ENCODE results near the gene PIGU. TPM values are rescaled to one million over a fixed set of nuclear protein-coding genes. Genes with fewer than 3 reads are reported as not detected.
"Not testable (repeated sequence)": the region's sequence is repeated elsewhere in the genome, so short reads cannot be mapped to it uniquely, and the experiment has no call there.

Gene PIGU
- total and polyA plus RNA-seq, 7 experiments from 2014 or later, result 8.6 to 34.5 (median 16.7) TPM

DNA sequence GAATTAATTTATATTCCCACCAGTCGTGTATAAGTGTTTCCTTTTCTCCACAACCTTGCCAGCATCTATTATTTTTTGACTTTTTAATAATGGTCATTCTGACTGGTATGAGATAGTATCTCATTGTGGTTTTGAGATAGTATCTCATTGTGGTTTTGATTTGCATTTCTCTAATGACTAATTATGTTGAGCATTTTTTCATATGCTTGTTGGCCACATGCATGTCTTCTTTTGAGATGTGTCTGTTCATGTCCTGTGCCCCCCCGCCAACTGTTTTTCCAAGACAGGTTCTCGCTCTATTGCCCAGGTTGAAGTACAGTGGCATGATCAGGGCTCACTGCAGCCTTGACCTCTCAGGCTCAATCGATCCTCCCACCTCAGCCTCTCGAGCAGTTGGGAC lies 15.1 kb downstream of the PIGU start:
- intact Hi-C loops (cut with micrococcal nuclease); CTCF ChIA-PET; H3K9me3 Mint-ChIP-seq; H3K9me3 ChIP-seq (ENCODE audit: control insufficient read depth in 2 of 3, low read length in 3 of 3); POLR2A ChIA-PET; H3K27ac ChIP-seq (ENCODE audit: low read depth, low read length); H3K4me1 Mint-ChIP-seq; H3K4me3 Mint-ChIP-seq; DNase-seq; H3K36me3 ChIP-seq (ENCODE audit: control insufficient read depth in 2 of 3, insufficient read depth in 3 of 3, low read length in 3 of 3); H3K4me1 ChIP-seq (ENCODE audit: control insufficient read depth in 2 of 2, insufficient read depth in 2 of 2, low read length in 2 of 2); H3K4me3 ChIP-seq (ENCODE audit: low read length); H3K27me3 Mint-ChIP-seq; ATAC-seq; H3K27me3 ChIP-seq (ENCODE audit: control insufficient read depth in 2 of 2, insufficient read depth in 2 of 2, low read length in 2 of 2): not testable (repeated sequence)
- Mint-ChIP-seq H3K27ac (peak overlapping the region in 1 of 9 donors; percentile 67), H3K36me3 (peaks cover 0 to 12% (median 4%) of the 10 kb centered on the region in 5 donors)

DNA sequence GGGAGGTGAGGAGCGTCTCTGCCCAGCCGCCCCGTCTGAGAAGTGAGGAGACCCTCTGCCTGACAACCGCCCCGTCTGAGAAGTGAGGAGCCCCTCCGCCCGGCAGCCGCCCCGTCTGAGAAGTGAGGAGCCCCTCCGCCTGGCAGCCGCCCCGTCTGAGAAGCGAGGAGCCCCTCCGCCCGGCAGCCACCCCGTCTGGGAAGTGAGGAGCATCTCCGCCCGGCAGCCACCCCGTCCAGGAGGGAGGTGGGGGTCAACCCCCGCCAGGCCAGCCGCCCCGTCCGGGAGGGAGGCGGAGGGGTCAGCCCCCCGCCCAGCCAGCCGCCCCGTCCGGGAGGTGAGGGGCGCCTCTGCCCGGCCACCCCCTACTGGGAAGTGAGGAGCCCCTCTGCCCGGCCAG lies 18.2 kb downstream of the PIGU start:
- H3K4me1 Mint-ChIP-seq; H3K4me1 ChIP-seq (ENCODE audit: control insufficient read depth in 2 of 2, insufficient read depth in 2 of 2, low read length in 2 of 2); H3K4me3 Mint-ChIP-seq; DNase-seq; H3K27me3 Mint-ChIP-seq; H3K4me3 ChIP-seq (ENCODE audit: low read length); H3K27ac Mint-ChIP-seq; H3K9me3 Mint-ChIP-seq; intact Hi-C loops (cut with micrococcal nuclease); POLR2A ChIA-PET; H3K27ac ChIP-seq (ENCODE audit: low read depth, low read length); H3K27me3 ChIP-seq (ENCODE audit: control insufficient read depth in 2 of 2, insufficient read depth in 2 of 2, low read length in 2 of 2); ATAC-seq; CTCF ChIA-PET; H3K36me3 ChIP-seq (ENCODE audit: control insufficient read depth in 2 of 3, insufficient read depth in 3 of 3, low read length in 3 of 3); H3K9me3 ChIP-seq (ENCODE audit: control insufficient read depth in 2 of 3, low read length in 3 of 3): not testable (repeated sequence)
- peaks cover 0 to 11% (median 4%) of the 10 kb centered on the region in 5 donors for H3K36me3 Mint-ChIP-seq

GRCh38 chr20:34654207-34654744 lies 22.6 kb downstream of the PIGU start:
- intact Hi-C loops (cut with micrococcal nuclease), result no loop called here
- H3K27ac ChIP-seq (ENCODE audit: low read depth, low read length), result no peak overlapping the region
- H3K27me3 Mint-ChIP-seq, result no peaks in the 10 kb centered on the region
- no peaks in the 10 kb centered on the region for H3K27me3 ChIP-seq (ENCODE audit: control insufficient read depth in 2 of 2, insufficient read depth in 2 of 2, low read length in 2 of 2)
- no peak for ATAC-seq
- peaks cover 0 to 10% (median 0%) of the 10 kb centered on the region in 3 experiments for H3K36me3 ChIP-seq (ENCODE audit: control insufficient read depth in 2 of 3, insufficient read depth in 3 of 3, low read length in 3 of 3)
- no peaks in the 10 kb centered on the region for H3K9me3 ChIP-seq (ENCODE audit: control insufficient read depth in 2 of 3, low read length in 3 of 3)
- peaks cover 0 to 37% (median 17%) of the 10 kb centered on the region in 5 donors for H3K36me3 Mint-ChIP-seq
- POLR2A ChIA-PET, result interaction anchor here (0.6 kb wide), 1 partner anchor 165 kb away, joined by 3 read pairs; no protein-coding TSS in a partner anchor
- H3K9me3 Mint-ChIP-seq, result no peaks in the 10 kb centered on the region
- H3K27ac Mint-ChIP-seq, result no peak overlapping the region
- CTCF ChIA-PET, result interaction anchor here (0.6 kb wide), 1 partner anchor 634 kb away, joined by 3 read pairs; no protein-coding TSS in a partner anchor
- no peak overlapping the region for H3K4me3 Mint-ChIP-seq
- H3K4me3 ChIP-seq (ENCODE audit: low read length), result no peak overlapping the region
- no peaks in the 10 kb centered on the region for H3K4me1 Mint-ChIP-seq
- DNase-seq, result no peak
- H3K4me1 ChIP-seq (ENCODE audit: control insufficient read depth in 2 of 2, insufficient read depth in 2 of 2, low read length in 2 of 2), result no peaks in the 10 kb centered on the region

GRCh38 chr20:34651200-34651599 lies 25.7 kb downstream of the PIGU start:
- H3K27me3 Mint-ChIP-seq, result no peaks in the 10 kb centered on the region
- no peak for DNase-seq
- H3K4me3 Mint-ChIP-seq, result no peak overlapping the region
- peak overlapping the region in 1 of 9 donors; percentile 16 for H3K27ac Mint-ChIP-seq
- H3K9me3 Mint-ChIP-seq, result no peaks in the 10 kb centered on the region
- Histone ChIP-seq H3K4me1 (ENCODE audit: control insufficient read depth in 2 of 2, insufficient read depth in 2 of 2, low read length in 2 of 2) (no peaks in the 10 kb centered on the region), H3K27ac (ENCODE audit: low read depth, low read length) (no peak overlapping the region), H3K36me3 (ENCODE audit: control insufficient read depth in 2 of 3, insufficient read depth in 3 of 3, low read length in 3 of 3) (peaks cover 0 to 10% (median 0%) of the 10 kb centered on the region in 3 experiments), H3K27me3 (ENCODE audit: control insufficient read depth in 2 of 2, insufficient read depth in 2 of 2, low read length in 2 of 2) (no peaks in the 10 kb centered on the region), H3K4me3 (ENCODE audit: low read length) (no peak overlapping the region), H3K9me3 (ENCODE audit: control insufficient read depth in 2 of 3, low read length in 3 of 3) (no peaks in the 10 kb centered on the region)
- intact Hi-C loops (cut with micrococcal nuclease), result no loop called here
- peaks cover 0 to 34% (median 17%) of the 10 kb centered on the region in 5 donors for H3K36me3 Mint-ChIP-seq
- POLR2A ChIA-PET, result no interaction called here
- ATAC-seq, result no peak
- CTCF ChIA-PET, result no interaction called here
- no peaks in the 10 kb centered on the region for H3K4me1 Mint-ChIP-seq

GRCh38 chr20:34647737-34648136 lies 29.2 kb downstream of the PIGU start:
- Histone ChIP-seq H3K27ac (ENCODE audit: low read depth, low read length) (no peak overlapping the region), H3K9me3 (ENCODE audit: control insufficient read depth in 2 of 3, low read length in 3 of 3) (no peaks in the 10 kb centered on the region), H3K36me3 (ENCODE audit: control insufficient read depth in 2 of 3, insufficient read depth in 3 of 3, low read length in 3 of 3) (peaks cover 0 to 17% (median 5%) of the 10 kb centered on the region in 3 experiments), H3K27me3 (ENCODE audit: control insufficient read depth in 2 of 2, insufficient read depth in 2 of 2, low read length in 2 of 2) (no peaks in the 10 kb centered on the region), H3K4me3 (ENCODE audit: low read length) (no peak overlapping the region), H3K4me1 (ENCODE audit: control insufficient read depth in 2 of 2, insufficient read depth in 2 of 2, low read length in 2 of 2) (no peaks in the 10 kb centered on the region)
- Mint-ChIP-seq H3K4me1 (no peaks in the 10 kb centered on the region), H3K9me3 (no peaks in the 10 kb centered on the region), H3K4me3 (no peak overlapping the region), H3K36me3 (peaks cover 0 to 39% (median 8%) of the 10 kb centered on the region in 5 donors), H3K27me3 (no peaks in the 10 kb centered on the region), H3K27ac (no peak overlapping the region)
- intact Hi-C loops (cut with micrococcal nuclease), result no loop called here
- CTCF ChIA-PET, result no interaction called here
- no peak for ATAC-seq
- DNase-seq, result no peak
- POLR2A ChIA-PET, result interaction anchor here (1.1 kb wide), 1 partner anchor 14 kb away, joined by 4 read pairs; no protein-coding TSS in a partner anchor

- POLR2A ChIA-PET, result no interaction called here
- ATAC-seq, result no peak
- CTCF ChIA-PET, result no interaction called here
Measured at GRCh38 chr20:34644951-34645350, 31.9 kb downstream of the PIGU start.

GRCh38 chr20:34644345-34644744 lies 32.5 kb downstream of the PIGU start:
- H3K4me3 ChIP-seq (ENCODE audit: low read length), result no peak overlapping the region
- Mint-ChIP-seq H3K4me1 (no peaks in the 10 kb centered on the region), H3K27ac (no peak overlapping the region), H3K36me3 (peaks cover 0 to 31% (median 0%) of the 10 kb centered on the region in 5 donors), H3K4me3 (no peak overlapping the region), H3K9me3 (no peaks in the 10 kb centered on the region), H3K27me3 (no peaks in the 10 kb centered on the region)
- H3K36me3 ChIP-seq (ENCODE audit: control insufficient read depth in 2 of 3, insufficient read depth in 3 of 3, low read length in 3 of 3), result peaks cover 0 to 8% (median 5%) of the 10 kb centered on the region in 3 experiments
- H3K9me3 ChIP-seq (ENCODE audit: control insufficient read depth in 2 of 3, low read length in 3 of 3), result no peaks in the 10 kb centered on the region
- CTCF ChIA-PET, result no interaction called here
- DNase-seq (no peak), ATAC-seq (no peak)
- no peak overlapping the region for H3K27ac ChIP-seq (ENCODE audit: low read depth, low read length)
- POLR2A ChIA-PET, result no interaction called here
- intact Hi-C loops (cut with micrococcal nuclease), result no loop called here
- no peaks in the 10 kb centered on the region for H3K27me3 ChIP-seq (ENCODE audit: control insufficient read depth in 2 of 2, insufficient read depth in 2 of 2, low read length in 2 of 2)
- H3K4me1 ChIP-seq (ENCODE audit: control insufficient read depth in 2 of 2, insufficient read depth in 2 of 2, low read length in 2 of 2), result no peaks in the 10 kb centered on the region

More at GRCh38 chr20:34644951-34645350, 31.9 kb downstream of the PIGU start:
- no peaks in the 10 kb centered on the region for H3K27me3 ChIP-seq (ENCODE audit: control insufficient read depth in 2 of 2, insufficient read depth in 2 of 2, low read length in 2 of 2)
- H3K9me3 ChIP-seq (ENCODE audit: control insufficient read depth in 2 of 3, low read length in 3 of 3), result no peaks in the 10 kb centered on the region
- Mint-ChIP-seq H3K4me1 (no peaks in the 10 kb centered on the region), H3K27ac (no peak overlapping the region), H3K27me3 (no peaks in the 10 kb centered on the region), H3K36me3 (peaks cover 0 to 31% (median 0%) of the 10 kb centered on the region in 5 donors), H3K4me3 (no peak overlapping the region), H3K9me3 (no peaks in the 10 kb centered on the region)
- intact Hi-C loops (cut with micrococcal nuclease), result no loop called here
- no peaks in the 10 kb centered on the region for H3K4me1 ChIP-seq (ENCODE audit: control insufficient read depth in 2 of 2, insufficient read depth in 2 of 2, low read length in 2 of 2)
- H3K36me3 ChIP-seq (ENCODE audit: control insufficient read depth in 2 of 3, insufficient read depth in 3 of 3, low read length in 3 of 3), result peaks cover 0 to 8% (median 5%) of the 10 kb centered on the region in 3 experiments
- no peak for DNase-seq
- no peak overlapping the region for H3K27ac ChIP-seq (ENCODE audit: low read depth, low read length)
- H3K4me3 ChIP-seq (ENCODE audit: low read length), result no peak overlapping the region
